Ecto neural progenitor cell (in vitro differentiated cells): Measurements from ENCODE around the gene REEP5.
"Not testable (repeated sequence)": the region's sequence is repeated elsewhere in the genome, so short reads cannot be mapped to it uniquely, and the experiment has no call there.

Experiments
- DNase-seq: peaks from one replicate; pipeline ENCODE4 v3.0.0-alpha.2; 2018; ENCODE audit warnings: low spot score

Gene REEP5

GRCh38 chr5:112933105-112933504 is 11.1 kb upstream of the REEP5 start:
- no peak for DNase-seq

GRCh38 chr5:112931473-112931872 is 9.4 kb upstream of the REEP5 start:
- no peak for DNase-seq

GRCh38 chr5:112930082-112930344 is 8.0 kb upstream of the REEP5 start:
- DNase-seq = no peak

GRCh38 chr5:112929336-112930081 is 7.5 kb upstream of the REEP5 start:
- no peak for DNase-seq

GRCh38 chr5:112923988-112924387 is 2.0 kb upstream of the REEP5 start:
- no peak for DNase-seq

- no peak for DNase-seq
Measured at GRCh38 chr5:112923148-112923917, 1.3 kb upstream of the REEP5 start.

GRCh38 chr5:112921026-112921832 is 798 bp downstream of the REEP5 start:
- DNase-seq = peak; percentile 76

- DNase-seq = no peak
Measured at GRCh38 chr5:112919972-112920371, 2.1 kb downstream of the REEP5 start.

GRCh38 chr5:112918679-112919078 is 3.3 kb downstream of the REEP5 start:
- no peak for DNase-seq

- DNase-seq = no peak
Measured at GRCh38 chr5:112918136-112918535, 3.9 kb downstream of the REEP5 start.

GRCh38 chr5:112917453-112917995 is 4.5 kb downstream of the REEP5 start:
- no peak for DNase-seq

GRCh38 chr5:112915831-112916230 is 6.2 kb downstream of the REEP5 start:
- DNase-seq = no peak

- DNase-seq = no peak
Measured at GRCh38 chr5:112914584-112914983, 7.4 kb downstream of the REEP5 start.

- DNase-seq = no peak
Measured at GRCh38 chr5:112910529-112910928, 11.5 kb downstream of the REEP5 start.

GRCh38 chr5:112908854-112909253 is 13.2 kb downstream of the REEP5 start:
- DNase-seq = no peak

- no peak for DNase-seq
Measured at GRCh38 chr5:112907166-112907631, 14.8 kb downstream of the REEP5 start.

- no peak for DNase-seq
Measured at GRCh38 chr5:112906637-112907036, 15.4 kb downstream of the REEP5 start.

- DNase-seq = not testable (repeated sequence)
Measured at GRCh38 chr5:112904996-112905395, 17.0 kb downstream of the REEP5 start.

- no peak for DNase-seq
Measured at GRCh38 chr5:112902561-112902960, 19.5 kb downstream of the REEP5 start.

- no peak for DNase-seq
Measured at GRCh38 chr5:112895682-112896081, 26.3 kb downstream of the REEP5 start.

- DNase-seq = no peak
Measured at GRCh38 chr5:112892776-112893175, 29.3 kb downstream of the REEP5 start.

GRCh38 chr5:112892066-112892465 is 30.0 kb downstream of the REEP5 start:
- not testable (repeated sequence) for DNase-seq

GRCh38 chr5:112886975-112887374 is 35.1 kb downstream of the REEP5 start:
- DNase-seq = no peak
